ENCODE data around the gene PHEX.

The PHEX gene

DNA sequence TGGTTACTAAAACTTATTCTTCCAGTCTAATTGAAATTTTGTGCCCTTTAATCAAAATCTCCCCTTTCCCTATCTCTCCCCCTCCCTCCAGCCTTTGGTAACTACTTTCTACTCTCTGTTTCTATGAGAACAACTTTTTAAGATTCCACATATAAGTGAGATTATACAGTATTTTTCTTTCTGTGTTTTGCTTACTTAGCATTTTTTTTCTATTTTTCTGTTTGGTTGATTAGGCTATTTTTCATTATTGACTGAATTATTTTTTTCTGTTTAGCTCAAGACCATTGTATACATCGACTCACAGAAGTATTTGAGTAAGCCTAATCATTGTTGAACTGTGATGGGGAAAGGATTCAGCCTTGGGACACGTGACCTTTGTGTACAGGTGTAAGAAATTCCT lies 116.4 kb downstream of the PHEX start:
- no peak for DNase-seq (ENCODE audit: low spot score)

DNA sequence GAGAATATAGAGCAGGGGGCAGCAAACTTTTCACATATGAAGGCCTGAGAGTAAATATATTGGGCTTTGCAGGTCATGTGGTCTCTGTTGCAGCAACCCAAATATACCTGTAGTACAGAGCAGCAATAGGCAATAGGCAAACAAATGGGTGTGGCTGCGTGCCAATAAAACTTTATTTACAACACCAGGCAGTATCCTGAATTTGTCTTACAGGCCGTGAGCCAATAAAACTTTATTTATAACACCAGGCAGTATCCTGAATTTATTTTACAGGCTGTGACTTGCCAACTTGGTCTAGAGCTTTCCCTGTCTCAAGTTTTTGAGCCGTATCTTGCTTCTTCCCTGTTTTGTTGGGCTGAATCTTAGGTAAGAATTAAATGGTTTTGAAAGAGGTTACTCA lies 118.2 kb downstream of the PHEX start:
- DNase-seq (ENCODE audit: low spot score) = no peak

DNA sequence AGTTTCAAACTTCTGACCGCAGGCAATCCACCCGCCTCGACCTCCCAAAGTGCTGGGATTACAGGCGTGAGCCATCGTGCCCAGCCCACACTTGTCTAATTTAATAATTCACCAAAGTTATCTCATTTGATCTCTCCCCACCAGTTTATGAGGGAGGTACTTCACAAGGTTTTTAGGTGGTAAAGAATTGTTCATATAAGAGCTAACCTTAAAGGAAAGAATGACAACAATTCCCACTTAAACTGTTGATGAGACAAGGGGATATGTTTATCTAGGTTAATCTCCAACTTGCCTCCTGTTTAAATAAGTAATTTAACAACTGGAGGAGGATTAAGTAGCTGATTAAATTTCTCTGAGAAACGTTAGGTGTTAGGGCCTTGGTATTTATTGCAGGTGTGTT lies 123.0 kb downstream of the PHEX start:
- DNase-seq (ENCODE audit: low spot score) = no peak

DNA sequence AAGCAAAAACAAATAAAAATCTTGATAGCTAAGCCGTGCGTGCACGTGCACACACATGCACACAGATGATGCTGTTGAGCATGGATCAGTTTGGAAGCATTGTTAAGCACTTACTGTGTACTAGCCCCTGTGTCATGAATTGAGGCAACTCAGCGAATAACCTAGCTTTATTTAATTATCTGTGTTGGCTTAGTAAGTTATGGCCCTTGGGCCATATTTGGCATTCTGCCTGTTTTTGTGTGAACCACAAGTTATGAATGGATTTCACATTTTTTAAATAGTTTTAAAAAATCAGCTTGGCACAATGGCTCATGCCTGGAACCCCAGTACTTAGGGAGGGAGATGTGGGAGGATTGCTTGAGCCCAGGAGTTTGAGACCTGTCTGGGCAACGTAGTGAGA lies 126.9 kb downstream of the PHEX start:
- peak; percentile 6 for DNase-seq (ENCODE audit: low spot score)

DNA sequence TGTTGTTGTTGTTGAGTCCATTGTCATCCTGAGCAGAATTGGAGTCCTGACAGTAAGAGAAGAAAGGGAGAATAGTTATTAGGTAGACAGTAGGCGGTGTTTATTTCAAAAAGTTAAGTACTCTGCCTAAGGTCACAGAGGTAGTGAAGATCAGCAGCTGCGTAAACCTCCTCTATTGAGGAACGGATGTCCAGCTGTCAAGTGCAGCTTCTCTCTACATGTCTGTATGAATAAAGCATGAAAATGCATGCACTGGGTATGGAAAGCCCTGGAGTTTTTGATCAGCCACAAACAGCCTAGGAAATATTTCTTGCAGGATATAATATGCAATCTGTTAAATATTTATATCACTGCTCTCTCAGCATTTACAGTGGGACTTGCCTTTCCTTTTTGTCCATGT lies 131.2 kb downstream of the PHEX start:
- no peak for DNase-seq (ENCODE audit: low spot score)

DNA sequence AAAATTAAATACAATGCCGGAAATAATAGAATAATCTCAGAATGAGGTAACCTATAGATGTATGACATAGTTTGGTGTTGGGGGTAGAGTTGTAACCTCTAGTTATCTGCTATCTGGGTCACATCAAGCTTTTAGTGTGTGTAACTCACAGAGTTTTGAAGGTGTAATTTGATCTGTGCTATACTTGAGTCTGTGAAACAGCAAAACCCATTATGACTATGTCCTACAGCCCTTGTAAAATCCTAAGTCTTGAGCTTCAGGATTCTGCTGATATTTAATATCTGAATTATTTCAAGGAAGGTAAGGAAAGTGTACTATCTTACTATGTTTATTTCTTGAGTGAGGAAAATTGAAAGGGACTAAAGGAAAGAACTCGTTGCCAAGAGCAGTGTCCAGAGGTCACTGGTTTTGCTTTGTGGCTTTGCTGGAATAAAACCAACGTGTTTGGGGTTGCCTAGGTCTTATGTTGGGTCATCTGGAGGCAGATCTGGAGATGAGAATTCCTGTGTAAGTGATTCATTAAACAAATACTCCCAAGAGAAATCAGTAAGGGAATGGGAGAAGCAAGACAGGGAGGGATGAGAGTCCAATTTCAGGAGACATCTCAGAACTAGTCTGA lies 132.8 kb downstream of the PHEX start:
- DNase-seq (ENCODE audit: low spot score) = no peak

DNA sequence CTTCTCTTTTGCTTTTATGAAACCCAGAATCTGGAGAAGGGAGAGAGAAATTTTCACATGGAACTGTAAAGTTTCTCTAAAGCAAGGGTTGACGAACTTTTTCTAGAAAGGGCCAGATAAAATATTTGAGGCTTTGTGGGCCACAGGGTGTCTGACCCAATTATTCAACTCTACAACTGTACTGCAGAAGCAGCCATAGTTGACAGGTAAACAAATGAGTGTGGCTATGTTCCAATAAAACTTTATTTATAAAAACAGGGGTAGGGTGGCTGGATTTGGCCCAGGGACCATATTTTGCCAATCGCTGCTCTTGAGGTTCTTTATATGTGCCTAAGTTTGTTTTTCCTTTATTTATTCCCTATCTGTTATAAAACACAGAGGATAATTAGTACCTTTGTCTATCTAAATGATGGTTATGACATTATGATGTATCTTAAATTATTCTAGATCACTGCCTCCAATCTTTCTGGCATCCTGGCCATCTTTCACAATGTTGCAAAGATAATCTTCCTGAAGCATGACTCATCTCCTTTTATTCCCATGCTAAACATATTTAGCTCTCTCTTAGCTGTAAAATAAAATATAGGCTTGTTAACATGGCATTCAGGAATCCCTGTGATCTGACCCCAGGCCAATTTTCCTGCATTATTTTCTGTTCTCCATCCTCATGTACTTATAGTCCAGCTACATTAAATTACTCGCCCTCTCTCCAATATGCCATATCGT lies 133.8 kb downstream of the PHEX start:
- peak; percentile 28 for DNase-seq (ENCODE audit: low spot score)

DNA sequence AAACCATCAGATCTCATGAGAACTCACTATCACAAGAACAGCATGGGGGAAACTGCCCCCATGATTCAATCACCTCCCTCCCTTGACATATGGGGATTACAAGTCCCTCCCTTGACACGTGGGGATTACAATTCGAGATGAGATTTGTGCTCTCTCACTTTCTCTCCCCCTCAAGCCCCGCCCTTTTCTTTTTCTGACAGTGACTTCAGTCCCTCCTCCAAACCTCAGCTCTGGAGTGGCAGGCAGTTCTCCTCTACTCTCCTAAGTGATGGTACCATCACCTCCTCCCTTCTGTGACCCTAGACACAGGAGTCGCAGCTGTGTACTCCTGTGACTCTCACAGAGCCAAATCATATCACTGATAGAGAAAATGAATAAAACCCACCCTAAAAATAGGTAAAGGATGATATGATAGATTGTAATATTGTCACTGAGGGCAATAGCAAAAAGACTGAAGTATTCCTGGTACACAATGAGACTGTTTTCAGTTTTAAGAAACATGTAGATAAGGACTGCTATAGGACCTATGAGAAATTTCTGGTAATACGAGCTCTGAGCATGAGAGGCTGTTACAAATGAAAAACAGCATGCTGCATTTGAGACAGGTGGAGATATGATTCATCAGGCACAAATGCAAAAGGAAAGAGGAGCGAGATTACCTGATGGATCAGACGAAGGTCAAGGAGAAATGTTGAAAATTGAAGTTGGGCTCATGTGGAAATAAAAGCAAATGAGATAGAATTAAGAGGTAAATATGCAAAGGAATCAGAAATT lies 139.3 kb downstream of the PHEX start:
- DNase-seq (ENCODE audit: low spot score) = no peak

DNA sequence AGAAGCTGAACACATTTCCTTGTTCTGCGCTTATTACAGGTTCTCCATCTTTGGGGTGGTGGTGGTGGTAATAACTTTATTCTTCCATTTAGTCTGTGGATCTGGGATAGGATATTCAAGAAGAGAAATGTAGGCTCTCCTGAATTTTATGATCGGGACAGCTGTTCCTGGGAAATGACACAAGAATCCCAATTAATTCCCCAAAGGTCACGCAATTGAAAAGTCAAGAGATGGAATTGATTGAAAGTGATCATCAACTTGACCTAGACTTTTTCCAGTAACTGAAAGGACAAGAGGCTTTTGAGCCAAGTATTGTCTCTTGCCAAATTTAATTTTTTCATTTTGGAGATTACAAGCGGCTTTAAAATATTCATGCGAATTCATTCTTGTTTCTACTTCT lies 141.8 kb downstream of the PHEX start:
- DNase-seq (ENCODE audit: low spot score) = no peak

DNA sequence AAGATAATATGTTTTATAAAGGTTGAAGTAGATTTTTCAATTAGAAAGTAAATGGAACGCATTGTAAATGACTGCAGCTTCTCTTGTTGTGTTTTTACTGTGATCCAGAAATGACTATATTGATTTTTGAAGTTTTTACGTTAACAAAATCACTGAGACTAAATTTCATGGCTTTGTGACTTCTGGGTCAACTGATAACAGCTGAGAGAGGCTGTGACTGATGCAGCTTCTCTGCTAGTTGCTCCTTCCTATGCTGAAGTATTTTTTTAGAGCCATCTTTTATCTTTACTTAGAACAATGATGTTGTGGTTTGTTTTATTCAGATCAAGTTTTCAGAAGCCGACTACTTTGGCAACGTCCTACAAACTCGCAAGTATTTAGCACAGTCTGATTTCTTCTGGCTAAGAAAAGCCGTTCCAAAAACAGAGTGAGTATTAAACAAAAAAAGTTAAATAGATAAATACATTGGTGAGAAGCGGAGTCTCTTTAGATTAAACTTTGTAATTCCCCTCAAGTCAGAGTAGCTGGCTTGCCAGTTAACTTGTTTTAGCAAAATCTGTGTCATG lies 145.9 kb downstream of the PHEX start:
- DNase-seq (ENCODE audit: low spot score) = no peak

DNA sequence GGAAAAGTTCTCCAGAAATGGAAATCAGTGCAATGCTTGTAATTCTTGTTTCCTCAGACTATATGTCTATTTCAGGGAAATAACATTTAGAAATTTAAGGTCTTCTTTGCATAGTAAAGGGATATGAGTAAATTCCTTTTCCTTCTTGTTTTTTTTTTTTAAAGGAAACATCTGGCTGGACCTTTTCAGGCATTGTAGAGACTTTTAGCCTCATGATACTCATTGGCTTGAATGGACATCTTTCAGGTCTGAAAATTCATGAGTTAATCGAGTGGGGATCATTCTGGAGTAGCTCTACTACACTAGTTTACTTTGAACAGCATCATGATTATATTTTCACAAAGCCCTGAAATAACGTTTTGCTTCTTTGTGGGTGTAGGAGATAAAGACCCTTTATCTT lies 152.0 kb downstream of the PHEX start:
- DNase-seq (ENCODE audit: low spot score) = no peak

DNA sequence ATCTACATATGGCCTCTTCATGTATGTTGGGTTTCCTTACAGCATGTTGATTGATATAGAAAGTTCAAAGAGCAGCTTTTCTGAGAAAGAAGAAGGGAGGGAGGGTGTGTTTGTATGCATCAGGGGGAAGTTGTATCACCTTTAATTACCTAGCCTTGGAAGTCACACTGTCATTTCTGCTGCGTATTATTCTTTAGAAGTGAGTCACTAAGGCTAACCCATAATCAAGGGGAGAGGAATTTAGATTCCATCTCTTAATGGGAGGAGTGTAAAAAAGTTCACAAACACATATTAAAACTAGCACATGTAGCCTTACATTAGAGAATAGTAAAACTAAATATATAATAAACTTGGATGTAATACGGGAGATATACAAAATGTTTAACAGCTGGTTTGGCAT lies 154.0 kb downstream of the PHEX start:
- no peak for DNase-seq (ENCODE audit: low spot score)

DNA sequence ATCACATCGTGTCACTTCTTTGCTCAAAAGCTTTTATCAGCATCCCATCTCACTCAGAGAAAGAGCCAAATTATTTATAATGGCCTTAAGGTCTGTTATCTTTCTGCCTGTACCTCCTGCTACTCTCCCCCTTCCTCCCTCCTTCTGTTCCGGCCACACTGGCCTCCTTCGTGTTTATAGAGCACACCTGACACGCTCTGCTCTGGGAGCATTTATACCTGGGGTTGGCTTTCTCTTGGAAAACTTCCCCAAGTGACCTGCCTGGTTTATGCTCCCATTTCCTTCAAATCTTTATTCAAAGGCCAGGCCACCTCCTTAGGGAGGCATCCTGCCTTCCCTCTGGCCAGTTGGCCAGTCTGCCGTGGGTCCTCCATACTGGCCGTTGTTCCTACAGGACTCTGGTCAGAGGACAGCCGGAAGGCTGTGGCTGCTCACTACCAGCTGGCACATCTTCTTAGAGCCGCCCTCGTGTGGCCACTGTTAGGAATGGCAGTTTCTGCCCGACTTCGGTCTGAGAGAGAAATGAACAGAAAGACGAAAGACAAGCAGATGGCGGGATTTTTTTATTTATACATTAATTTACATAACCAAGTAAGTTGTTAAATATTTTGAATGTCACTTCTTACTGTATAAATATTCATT lies 160.4 kb downstream of the PHEX start:
- DNase-seq (ENCODE audit: low spot score) = peak; percentile 28

DNA sequence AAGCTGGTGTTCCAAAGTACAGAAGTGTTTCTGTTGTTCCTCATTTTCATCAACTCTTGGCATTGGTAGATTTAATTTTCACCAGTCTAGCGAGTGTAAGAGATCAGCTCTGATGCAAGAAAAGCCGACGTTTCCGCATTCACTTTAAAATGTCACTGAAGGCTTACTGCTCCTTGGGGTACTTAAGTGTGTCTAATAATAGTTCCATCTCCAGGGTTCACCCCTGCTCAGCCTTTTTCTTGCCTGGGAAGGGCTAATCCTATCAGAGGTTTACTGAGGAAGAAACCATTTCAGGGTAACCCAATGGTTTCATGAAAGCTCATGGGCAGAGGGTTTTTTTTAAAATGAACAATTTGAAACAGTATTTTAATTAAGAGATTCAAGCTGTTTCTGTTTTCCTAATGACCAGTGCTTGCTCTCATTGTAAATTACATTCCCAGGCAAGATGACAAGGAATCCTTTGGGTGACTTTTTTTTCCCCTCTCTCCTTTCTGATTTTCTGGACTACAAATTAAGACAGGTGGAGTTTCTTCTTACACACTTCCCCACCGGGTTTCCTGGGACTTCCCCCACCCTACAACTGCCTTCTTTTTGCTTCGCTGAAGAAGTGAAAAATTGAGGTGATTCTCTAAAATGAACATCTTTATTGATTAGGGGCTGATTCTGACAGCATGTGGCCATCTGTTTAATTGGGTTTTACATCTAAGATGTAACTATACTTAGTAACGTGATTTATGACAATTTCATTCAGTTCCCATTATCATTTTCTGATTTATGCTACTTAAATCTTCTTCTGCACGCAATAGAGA lies 161.9 kb downstream of the PHEX start:
- DNase-seq (ENCODE audit: low spot score) = no peak

DNA sequence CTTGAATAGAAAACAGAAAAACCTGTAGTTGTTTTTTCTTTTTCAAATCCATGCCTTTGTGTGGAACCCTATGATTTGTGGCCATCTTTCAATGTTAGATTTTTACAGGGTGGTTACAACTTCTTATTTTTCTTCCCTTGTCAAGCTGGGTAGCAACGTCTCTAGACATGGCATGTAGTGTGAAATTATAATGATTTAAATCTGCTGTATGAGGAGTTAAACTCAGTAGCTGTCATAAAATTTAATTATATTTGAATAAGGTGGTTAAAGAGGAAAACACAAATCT lies 162.5 kb downstream of the PHEX start:
- DNase-seq (ENCODE audit: low spot score) = no peak

DNA sequence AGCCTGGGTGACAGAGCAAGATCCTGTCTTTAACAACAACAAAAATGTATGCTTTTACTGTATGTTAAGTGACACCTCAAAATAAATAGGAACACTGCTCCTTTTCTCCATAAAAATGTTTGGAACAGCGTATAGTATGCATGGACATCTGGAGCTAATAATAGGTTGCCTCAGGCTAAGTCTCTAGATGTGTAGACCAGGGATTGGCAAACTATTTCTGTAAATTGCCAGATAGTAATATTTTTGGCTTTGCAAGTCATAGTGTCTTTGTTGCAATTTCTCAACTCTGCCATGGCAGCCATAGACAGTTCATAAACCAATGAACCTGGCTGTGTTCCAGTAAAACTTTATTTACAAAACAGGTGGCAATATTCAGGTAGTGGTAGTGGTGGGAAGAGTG lies 164.0 kb downstream of the PHEX start:
- no peak for DNase-seq (ENCODE audit: low spot score)

DNA sequence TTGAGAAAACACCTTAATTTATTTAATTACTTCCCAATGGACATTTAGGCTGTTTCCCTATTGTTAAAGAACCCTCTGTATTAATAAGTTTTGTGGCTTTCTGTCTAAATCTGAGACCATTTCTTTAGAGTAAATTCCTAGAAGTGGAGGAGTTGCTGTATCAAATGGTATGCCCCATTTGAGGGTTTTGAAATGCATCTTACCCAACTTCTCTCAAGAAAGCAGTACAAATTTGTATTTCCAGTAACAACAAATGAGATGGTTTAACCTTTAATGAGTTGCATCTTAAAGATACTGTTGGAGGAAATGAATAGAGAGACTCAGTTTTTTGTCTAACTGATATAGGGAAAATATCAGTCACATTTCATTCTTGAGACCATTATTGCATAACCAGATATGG lies 170.1 kb downstream of the PHEX start:
- DNase-seq (ENCODE audit: low spot score) = no peak

DNA sequence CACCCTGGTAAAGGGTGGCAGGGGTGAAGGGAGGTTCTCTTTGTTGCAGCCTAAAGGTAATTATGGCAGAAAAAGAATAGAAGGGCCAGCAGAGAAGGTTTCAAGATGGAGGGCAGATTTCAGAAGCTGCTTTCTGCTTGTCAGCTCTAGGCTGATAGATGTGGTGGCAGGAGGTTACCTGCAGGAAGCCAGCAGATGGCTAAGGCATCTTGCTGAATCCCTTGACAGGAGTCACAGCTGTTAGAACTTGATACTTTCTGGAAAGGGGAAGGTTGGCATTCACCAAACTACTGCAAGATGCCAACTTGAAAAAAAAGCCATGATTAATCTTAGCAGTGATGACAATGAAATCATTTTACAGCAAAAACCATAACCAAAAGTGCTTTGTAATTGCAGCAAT lies 171.1 kb downstream of the PHEX start:
- DNase-seq (ENCODE audit: low spot score) = no peak

DNA sequence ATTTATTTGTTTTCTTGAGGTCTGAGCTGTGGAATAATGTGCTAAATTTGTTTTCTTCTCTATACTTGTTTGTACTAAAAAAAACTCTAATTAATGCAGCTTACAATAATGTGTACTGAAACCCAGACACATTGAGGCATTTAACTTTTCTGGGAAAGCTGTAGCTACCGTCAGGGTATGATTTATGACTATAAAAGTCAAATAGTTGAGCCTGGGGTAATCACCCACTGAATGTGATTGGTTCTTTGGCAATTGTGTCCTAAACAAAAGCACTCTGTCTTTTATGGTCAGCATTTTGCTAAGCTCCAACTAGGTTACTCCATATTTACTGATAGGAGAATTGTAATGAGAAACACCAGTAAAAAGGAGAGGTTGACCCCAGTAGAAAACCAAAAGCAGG lies 174.7 kb downstream of the PHEX start:
- DNase-seq (ENCODE audit: low spot score) = peak; percentile 30

DNA sequence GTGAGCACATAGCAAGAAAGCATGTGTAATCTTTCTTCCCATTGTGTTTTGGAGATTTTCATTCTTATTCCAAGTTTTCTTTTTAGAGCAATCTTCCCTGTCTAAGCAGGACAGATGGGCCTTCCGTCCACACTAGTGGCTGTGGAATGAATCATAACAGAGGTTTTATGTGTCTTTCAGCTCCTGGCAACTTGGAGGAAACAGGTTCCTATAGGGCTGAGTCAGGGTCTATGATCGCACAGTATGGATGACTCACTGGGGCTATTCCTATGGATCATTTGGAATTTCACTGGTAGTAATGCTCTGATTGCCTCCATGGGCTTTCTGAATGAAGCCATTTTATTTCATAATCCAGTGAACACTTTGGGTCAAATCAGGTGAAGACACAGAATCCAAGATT lies 188.8 kb downstream of the PHEX start:
- peak; percentile 12 for DNase-seq (ENCODE audit: low spot score)

DNA sequence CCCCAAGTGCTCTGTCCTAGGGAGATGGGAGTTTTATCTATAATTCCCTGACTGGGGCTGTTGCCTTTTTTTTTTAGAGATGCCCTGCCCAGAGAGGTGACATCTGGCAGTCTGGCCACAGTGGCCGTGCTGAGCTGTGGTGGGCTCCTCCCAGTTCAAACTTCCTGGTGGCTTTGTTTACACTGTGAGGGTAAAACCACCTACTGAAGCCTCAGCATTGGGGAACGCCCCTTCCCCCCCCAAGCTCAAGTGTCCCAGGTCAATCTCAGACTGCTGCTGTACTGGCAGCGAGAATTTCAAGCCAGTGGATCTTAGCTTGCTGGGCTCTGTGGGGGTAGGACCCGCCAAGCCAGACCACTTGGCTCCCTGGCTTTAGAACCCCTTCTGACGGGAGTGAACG lies 202.3 kb downstream of the PHEX start:
- DNase-seq (ENCODE audit: low spot score) = no peak

DNA sequence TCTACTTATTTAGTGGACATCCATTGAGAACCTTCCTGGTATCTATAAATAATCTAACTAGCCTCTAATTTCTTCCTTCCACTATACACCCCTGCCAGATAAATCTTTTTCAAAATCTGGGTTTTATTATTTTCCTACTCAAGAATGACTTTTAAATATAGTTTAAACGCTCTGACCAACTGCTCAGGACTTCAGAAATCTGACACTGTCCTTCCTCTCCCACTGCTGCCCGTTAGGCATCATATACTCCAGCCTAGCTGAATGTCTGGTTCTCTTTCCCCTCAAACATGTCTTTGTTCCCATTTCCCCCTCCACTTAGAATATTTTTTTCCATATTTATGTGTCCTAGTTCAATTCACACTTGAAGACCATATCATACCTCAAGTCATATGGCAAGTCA lies 205.4 kb downstream of the PHEX start:
- DNase-seq (ENCODE audit: low spot score) = no peak
